Karpas-422 (cell line): Measurements from ENCODE around the gene ERGIC1. TPM values are rescaled to one million over a fixed set of nuclear protein-coding genes. Genes with fewer than 3 reads are reported as not detected.

ENCODE experiments used
- DNase-seq: peaks from one replicate; pipeline ENCODE4 v3.0.0-alpha.2; 2015
- H2AFZ ChIP-seq: fragments of 200-600 bp; sonication (generic); 2 replicates; pipeline ENCODE4 v1.6.1; 2014; ENCODE audit warnings: antibody characterized with exemption, low read length, mixed read lengths
- H3K27ac ChIP-seq: fragments of 200-600 bp; sonication (generic); 2 replicates; pipeline ENCODE4 v1.5.1; 2014; ENCODE audit warnings: mild to moderate bottlenecking, low read length, moderate library complexity
- H3K27me3 ChIP-seq: fragments of 200-600 bp; sonication (generic); 2 replicates; pipeline ENCODE4 v1.6.1; 2014; ENCODE audit warnings: low read length, mixed read lengths
- H3K36me3 ChIP-seq: fragments of 200-600 bp; sonication (generic); 2 replicates; pipeline ENCODE4 v1.6.1; 2014; ENCODE audit warnings: low read length, mixed read lengths; ENCODE audit not compliant: insufficient read depth
- H3K4me1 ChIP-seq: fragments of 200-600 bp; sonication (generic); 2 replicates; pipeline ENCODE4 v1.6.1; 2014; ENCODE audit warnings: mild to moderate bottlenecking, low read length, mixed read lengths
- H3K4me2 ChIP-seq: fragments of 200-600 bp; sonication (generic); 2 replicates; pipeline ENCODE4 v1.6.1; 2014; ENCODE audit warnings: low read length, low read depth, mild to moderate bottlenecking; ENCODE audit not compliant: poor library complexity, severe bottlenecking
- H3K4me3 ChIP-seq: fragments of 200-600 bp; sonication (generic); 2 replicates; pipeline ENCODE4 v1.5.1; 2014; ENCODE audit warnings: mild to moderate bottlenecking, antibody characterized with exemption, low read length, mixed read lengths
- H3K79me2 ChIP-seq: fragments of 200-600 bp; sonication (generic); 2 replicates; pipeline ENCODE4 v1.6.1; 2014; ENCODE audit warnings: mild to moderate bottlenecking, low read length, mixed read lengths
- H3K9ac ChIP-seq: fragments of 200-600 bp; sonication (generic); 2 replicates; pipeline ENCODE4 v1.6.0; 2014; ENCODE audit warnings: low read length
- H3K9me2 ChIP-seq: fragments of 200-600 bp; sonication (generic), shearing (Covaris generic); replicated peaks from 2 replicates; pipeline ENCODE4 v1.6.0; 2014; ENCODE audit warnings: mild to moderate bottlenecking, low read length, moderate library complexity; ENCODE audit not compliant: insufficient read depth
- H3K9me3 ChIP-seq: fragments of 300-700, 200-600 bp; sonication (generic); 2 replicates; pipeline ENCODE4 v1.6.1; 2014; ENCODE audit warnings: low read length, mixed read lengths
- H4K20me1 ChIP-seq: fragments of 200-600 bp; sonication (generic); 2 replicates; pipeline ENCODE4 v1.6.1; 2014; ENCODE audit warnings: mild to moderate bottlenecking, antibody characterized with exemption, low read length, low read depth; ENCODE audit not compliant: insufficient read depth
- total RNA-seq: library from RNA; depleted of rRNA; stranded (reverse); fragments of >200 nt; shearing (Covaris generic); gene quantifications from 2 replicates; pipeline ENCODE4 v1.2.3, GENCODE V29; 2014; ENCODE audit warnings: low replicate concordance

The ERGIC1 gene
- total RNA-seq, 1 experiment from 2014 or later: 67.2 TPM

DNA sequence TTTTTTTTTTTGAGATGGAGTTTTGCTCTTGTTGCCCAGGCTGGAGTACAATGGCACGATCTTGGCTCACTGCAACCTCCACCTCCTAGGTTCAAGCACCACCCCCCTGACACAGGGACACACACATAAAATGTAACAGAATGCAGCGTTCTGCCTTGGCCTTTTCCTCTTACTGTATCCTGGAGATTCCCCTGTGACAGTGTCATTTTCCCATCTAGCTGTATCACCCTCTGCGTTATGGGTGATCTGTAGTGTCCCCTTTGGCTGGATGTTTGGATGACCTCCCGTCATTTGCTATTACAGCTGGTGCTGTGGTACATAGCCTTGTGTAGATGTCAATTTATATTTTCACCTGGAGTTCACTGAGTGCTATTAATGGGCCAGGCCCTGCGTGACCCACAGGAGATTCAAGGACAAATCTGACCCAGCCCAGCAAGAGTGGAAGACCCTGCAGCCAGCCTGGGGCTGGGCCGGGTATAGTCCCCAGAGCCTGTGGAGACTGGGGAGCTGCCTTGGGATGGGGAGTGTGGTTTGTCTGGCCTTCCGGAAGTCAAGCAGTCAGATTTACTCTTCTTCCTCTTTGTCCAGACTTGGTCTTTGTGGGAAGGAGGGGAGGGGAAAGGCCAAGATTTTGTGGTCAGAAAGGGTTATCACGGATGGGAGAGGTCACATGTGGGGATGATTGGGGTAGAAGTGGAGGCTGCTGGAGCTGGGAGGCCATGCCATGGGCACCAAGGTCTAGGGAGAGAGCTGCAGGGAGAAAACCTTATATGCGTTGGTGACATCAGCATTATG lies 43.6 kb downstream of the ERGIC1 start:
- Histone ChIP-seq H3K27me3 (no peaks in the 10 kb centered on the region), H4K20me1 (0 out of 2 replicates have a peak, but pooled peaks cover 9% of the 10 kb centered on the region), H3K36me3 (no peaks in the 10 kb centered on the region), H3K27ac (no peak overlapping the region), H3K4me1 (no peaks in the 10 kb centered on the region), H3K9ac (no peak overlapping the region), H3K9me3 (no peaks in the 10 kb centered on the region), H3K9me2 (no peaks in the 10 kb centered on the region), H3K4me2 (no peak overlapping the region), H3K79me2 (peaks cover 22% of the 10 kb centered on the region), H3K4me3 (no peak overlapping the region), H2AFZ (no peak overlapping the region)
- no peak for DNase-seq

DNA sequence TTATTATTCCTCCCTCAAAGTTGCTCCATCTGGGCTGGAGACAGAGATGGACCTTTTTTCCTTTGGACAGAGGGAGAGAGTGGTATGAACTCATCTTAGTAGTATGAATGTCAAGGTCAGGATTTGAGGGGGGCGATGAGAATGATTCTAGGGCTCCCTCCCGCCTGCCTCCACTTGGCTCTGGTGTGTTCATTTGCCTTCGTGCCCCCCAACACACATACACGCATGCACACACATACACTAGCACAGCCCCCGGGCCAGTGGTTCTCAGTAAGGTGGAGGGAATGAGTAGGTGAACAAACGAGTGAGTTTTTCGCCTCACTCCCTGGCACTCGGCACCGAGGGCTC lies 44.5 kb downstream of the ERGIC1 start:
- H4K20me1 ChIP-seq: 0 out of 2 replicates have a peak, but pooled peaks cover 1% of the 10 kb centered on the region
- no peak overlapping the region for H3K9ac ChIP-seq
- no peak overlapping the region for H2AFZ ChIP-seq
- H3K27me3 ChIP-seq: no peaks in the 10 kb centered on the region
- no peaks in the 10 kb centered on the region for H3K4me1 ChIP-seq
- no peaks in the 10 kb centered on the region for H3K36me3 ChIP-seq
- no peaks in the 10 kb centered on the region for H3K9me2 ChIP-seq
- no peaks in the 10 kb centered on the region for H3K9me3 ChIP-seq
- peaks cover 22% of the 10 kb centered on the region for H3K79me2 ChIP-seq
- H3K4me2 ChIP-seq: no peak overlapping the region
- DNase-seq: no peak
- no peak overlapping the region for H3K27ac ChIP-seq
- no peak overlapping the region for H3K4me3 ChIP-seq

DNA sequence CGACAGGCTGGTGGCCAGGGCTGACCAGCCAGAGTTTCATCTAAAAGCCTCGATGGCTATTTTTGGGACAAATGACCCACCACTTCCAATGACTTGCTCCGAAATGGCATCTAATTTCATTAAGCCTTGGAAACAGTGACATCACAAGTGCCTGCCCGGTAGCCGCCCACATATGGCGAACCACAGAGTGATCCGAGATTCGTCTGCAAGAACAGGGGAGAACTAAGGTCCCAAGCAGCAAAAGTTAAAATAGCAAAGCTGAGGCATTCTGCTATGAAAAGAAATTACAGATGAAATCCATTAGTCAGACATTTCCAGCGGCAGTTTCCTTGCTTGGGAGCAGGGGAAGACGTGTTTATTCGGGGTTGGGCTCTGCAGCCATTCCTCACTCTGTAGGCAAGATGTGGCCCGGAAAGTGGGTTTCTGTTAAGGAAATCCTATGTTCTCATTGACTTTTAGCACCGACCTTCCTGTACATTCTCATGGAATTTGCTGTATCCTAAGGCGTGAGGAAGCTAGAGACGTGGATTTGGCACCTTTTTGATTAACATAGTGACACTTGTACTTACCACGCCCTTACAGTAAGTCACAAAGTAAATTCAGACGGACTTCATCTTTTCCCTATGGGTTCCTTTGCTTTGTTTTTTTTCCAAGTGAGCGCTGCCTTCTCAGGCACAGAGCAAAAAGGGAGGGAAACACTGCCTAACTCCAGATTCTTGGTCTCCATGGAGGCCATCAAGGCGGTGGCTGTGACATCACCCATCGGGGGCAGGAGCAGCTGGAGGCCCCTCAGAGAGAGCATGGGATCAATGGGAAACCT lies 45.1 kb downstream of the ERGIC1 start:
- H3K36me3 ChIP-seq: no peaks in the 10 kb centered on the region
- no peak overlapping the region for H3K4me2 ChIP-seq
- no peak overlapping the region for H3K27ac ChIP-seq
- DNase-seq: no peak
- no peaks in the 10 kb centered on the region for H3K9me2 ChIP-seq
- H3K9me3 ChIP-seq: no peaks in the 10 kb centered on the region
- H3K27me3 ChIP-seq: no peaks in the 10 kb centered on the region
- no peak overlapping the region for H2AFZ ChIP-seq
- no peaks in the 10 kb centered on the region for H4K20me1 ChIP-seq
- no peak overlapping the region for H3K9ac ChIP-seq
- H3K4me3 ChIP-seq: no peak overlapping the region
- peaks cover 22% of the 10 kb centered on the region for H3K79me2 ChIP-seq
- H3K4me1 ChIP-seq: no peaks in the 10 kb centered on the region

- Histone ChIP-seq H3K27ac (no peak overlapping the region), H3K4me3 (no peak overlapping the region), H4K20me1 (no peaks in the 10 kb centered on the region), H3K9me3 (no peaks in the 10 kb centered on the region), H3K9me2 (no peaks in the 10 kb centered on the region), H3K79me2 (peaks cover 21% of the 10 kb centered on the region), H2AFZ (no peak overlapping the region), H3K27me3 (no peaks in the 10 kb centered on the region), H3K4me2 (no peak overlapping the region), H3K9ac (no peak overlapping the region), H3K36me3 (no peaks in the 10 kb centered on the region), H3K4me1 (no peaks in the 10 kb centered on the region)
- no peak for DNase-seq
These were observed 47.8 kb downstream of the ERGIC1 start for GRCh38 chr5:172881691-172882370.

DNA sequence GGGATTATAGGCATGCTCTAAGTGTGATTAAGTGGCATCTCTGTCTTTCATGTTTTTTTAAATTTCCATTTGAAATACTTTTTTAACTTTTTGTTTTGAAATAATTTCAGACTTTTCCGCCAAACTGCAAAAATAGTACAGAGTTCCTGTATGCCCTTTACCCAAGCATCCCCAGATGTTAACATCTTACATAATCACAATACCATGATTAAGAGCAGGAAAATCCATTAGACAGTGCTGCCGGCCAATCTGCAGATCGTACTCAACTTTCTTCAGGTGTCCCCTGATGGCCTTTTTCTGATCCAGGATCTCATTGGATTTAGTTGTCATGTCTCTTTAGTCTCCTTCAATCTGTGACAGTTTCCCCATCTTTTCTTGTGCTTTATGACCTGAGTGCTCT lies 49.0 kb downstream of the ERGIC1 start:
- H3K4me3 ChIP-seq: no peak overlapping the region
- H3K4me1 ChIP-seq: no peaks in the 10 kb centered on the region
- peaks cover 13% of the 10 kb centered on the region for H3K79me2 ChIP-seq
- H3K9me3 ChIP-seq: no peaks in the 10 kb centered on the region
- H3K9me2 ChIP-seq: no peaks in the 10 kb centered on the region
- no peak overlapping the region for H2AFZ ChIP-seq
- no peak overlapping the region for H3K27ac ChIP-seq
- H3K9ac ChIP-seq: no peak overlapping the region
- no peak overlapping the region for H3K4me2 ChIP-seq
- no peaks in the 10 kb centered on the region for H3K36me3 ChIP-seq
- no peak for DNase-seq
- H4K20me1 ChIP-seq: no peaks in the 10 kb centered on the region
- no peaks in the 10 kb centered on the region for H3K27me3 ChIP-seq

- no peak overlapping the region for H3K4me3 ChIP-seq
- H3K27me3 ChIP-seq: no peaks in the 10 kb centered on the region
- H3K9me3 ChIP-seq: no peaks in the 10 kb centered on the region
- no peak for DNase-seq
- H3K4me1 ChIP-seq: no peaks in the 10 kb centered on the region
- H3K4me2 ChIP-seq: no peak overlapping the region
- H3K79me2 ChIP-seq: peaks cover 11% of the 10 kb centered on the region
- no peaks in the 10 kb centered on the region for H4K20me1 ChIP-seq
- H2AFZ ChIP-seq: no peak overlapping the region
- no peak overlapping the region for H3K9ac ChIP-seq
- no peak overlapping the region for H3K27ac ChIP-seq
- H3K36me3 ChIP-seq: no peaks in the 10 kb centered on the region
- H3K9me2 ChIP-seq: no peaks in the 10 kb centered on the region
These were observed 51.7 kb downstream of the ERGIC1 start for GRCh38 chr5:172885597-172886340.

DNA sequence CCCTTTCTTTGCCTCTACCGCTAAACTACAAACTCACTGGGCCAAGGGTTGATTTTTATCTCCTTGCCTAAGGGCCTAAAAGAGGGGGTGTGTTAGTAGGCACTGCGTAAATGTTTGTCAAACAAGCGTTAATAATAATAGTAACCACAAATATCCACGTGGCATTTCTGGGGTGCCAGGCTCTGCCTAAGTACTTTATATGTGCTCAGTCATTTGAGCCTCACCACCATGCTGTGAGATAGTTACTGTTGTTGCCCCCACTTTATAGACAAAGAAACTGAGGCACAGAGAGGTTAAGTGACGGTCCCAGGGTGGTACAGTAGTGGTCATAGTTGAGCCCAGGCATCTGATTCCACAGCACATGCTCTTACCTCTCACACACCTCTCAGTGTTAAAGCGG lies 52.4 kb downstream of the ERGIC1 start:
- H3K27ac ChIP-seq: no peak overlapping the region
- no peak overlapping the region for H3K9ac ChIP-seq
- H3K9me2 ChIP-seq: no peaks in the 10 kb centered on the region
- no peak for DNase-seq
- no peak overlapping the region for H2AFZ ChIP-seq
- no peak overlapping the region for H3K4me3 ChIP-seq
- no peak overlapping the region for H3K4me2 ChIP-seq
- H3K4me1 ChIP-seq: no peaks in the 10 kb centered on the region
- H3K36me3 ChIP-seq: no peaks in the 10 kb centered on the region
- peaks cover 10% of the 10 kb centered on the region for H3K79me2 ChIP-seq
- no peaks in the 10 kb centered on the region for H4K20me1 ChIP-seq
- H3K27me3 ChIP-seq: no peaks in the 10 kb centered on the region
- no peaks in the 10 kb centered on the region for H3K9me3 ChIP-seq
